ENCODE measurements around the gene HOXB5.

DNA sequence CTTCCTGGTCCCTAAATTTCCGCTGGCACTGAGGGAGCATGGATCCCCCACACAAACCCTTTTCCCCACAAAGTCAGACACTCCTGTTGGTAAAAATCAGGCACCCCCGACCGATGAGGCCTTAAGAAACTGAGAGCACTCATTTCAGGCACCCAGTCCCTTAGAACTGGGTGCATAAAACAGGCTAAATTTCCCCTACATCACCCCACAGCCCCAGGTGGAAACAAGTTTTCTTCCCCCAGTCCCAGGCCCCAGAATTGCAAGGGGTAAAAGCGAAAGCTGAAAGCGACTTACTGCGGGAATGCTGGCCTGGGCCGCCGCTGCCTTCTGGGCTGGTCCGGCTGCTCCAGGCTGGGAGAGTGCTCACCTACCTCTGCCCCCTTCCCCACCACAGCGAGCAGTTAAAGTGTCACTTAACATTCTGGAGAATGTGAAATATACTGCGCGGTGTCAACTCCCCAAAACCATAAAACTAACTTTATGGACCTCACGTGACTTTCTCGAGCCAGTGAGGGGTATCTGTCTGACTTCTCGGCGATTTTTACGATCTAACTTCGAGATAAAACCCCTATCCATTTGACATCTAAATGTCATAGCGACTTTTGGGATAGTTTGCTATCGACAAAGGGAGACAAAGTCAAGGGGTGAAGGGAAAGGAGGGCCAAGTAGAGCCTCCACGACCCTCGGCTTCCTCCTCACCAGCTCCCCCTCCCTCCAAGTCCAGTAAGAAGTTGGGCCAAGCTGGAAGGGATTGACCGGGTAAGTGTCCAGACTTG, 3.6 kb downstream of the HOXB5 start, which contains the start of gene HOXB3:
- TF ChIP-seq, protein P1, sequence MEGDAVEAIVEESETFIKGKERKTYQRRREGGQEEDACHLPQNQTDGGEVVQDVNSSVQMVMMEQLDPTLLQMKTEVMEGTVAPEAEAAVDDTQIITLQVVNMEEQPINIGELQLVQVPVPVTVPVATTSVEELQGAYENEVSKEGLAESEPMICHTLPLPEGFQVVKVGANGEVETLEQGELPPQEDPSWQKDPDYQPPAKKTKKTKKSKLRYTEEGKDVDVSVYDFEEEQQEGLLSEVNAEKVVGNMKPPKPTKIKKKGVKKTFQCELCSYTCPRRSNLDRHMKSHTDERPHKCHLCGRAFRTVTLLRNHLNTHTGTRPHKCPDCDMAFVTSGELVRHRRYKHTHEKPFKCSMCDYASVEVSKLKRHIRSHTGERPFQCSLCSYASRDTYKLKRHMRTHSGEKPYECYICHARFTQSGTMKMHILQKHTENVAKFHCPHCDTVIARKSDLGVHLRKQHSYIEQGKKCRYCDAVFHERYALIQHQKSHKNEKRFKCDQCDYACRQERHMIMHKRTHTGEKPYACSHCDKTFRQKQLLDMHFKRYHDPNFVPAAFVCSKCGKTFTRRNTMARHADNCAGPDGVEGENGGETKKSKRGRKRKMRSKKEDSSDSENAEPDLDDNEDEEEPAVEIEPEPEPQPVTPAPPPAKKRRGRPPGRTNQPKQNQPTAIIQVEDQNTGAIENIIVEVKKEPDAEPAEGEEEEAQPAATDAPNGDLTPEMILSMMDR (conservative IDR thresholded peaks at IDR 0.05; ENCODE audit: low read depth, low read length), result no peak
- no peak for TF ChIP-seq EZH2 (IDR thresholded peaks at IDR 0.05; ENCODE audit: low read length, unreplicated experiment)

Measured in PC-3 (cell line).